HG02973 (cell line): ENCODE data around the gene NASP.
"Not testable (repeated sequence)": the region's sequence is repeated elsewhere in the genome, so short reads cannot be mapped to it uniquely, and the experiment has no call there.

Experiments
- ATAC-seq: cut with Tn5 transposase; IDR thresholded peaks from one replicate; pipeline ENCODE4 v1.9.1; 2021; ENCODE audit warnings: moderate library complexity; ENCODE audit not compliant: unreplicated experiment

The NASP gene

GRCh38 chr1:45569571-45569961 lies 14.3 kb upstream of the NASP start:
- ATAC-seq = no peak

- ATAC-seq = no peak
Observed at GRCh38 chr1:45569962-45570581, 13.8 kb upstream of the NASP start.

- ATAC-seq = no peak
Observed at GRCh38 chr1:45570631-45571030, 13.2 kb upstream of the NASP start.

- no peak for ATAC-seq
Observed at GRCh38 chr1:45573231-45573804, 10.5 kb upstream of the NASP start.

GRCh38 chr1:45574105-45574626 lies 9.7 kb upstream of the NASP start:
- ATAC-seq = no peak

- peak; percentile 69 for ATAC-seq
Observed at GRCh38 chr1:45583264-45583665, 576 bp upstream of the NASP start.

- ATAC-seq = peak; percentile 28
Observed at GRCh38 chr1:45584351-45585109, 689 bp downstream of the NASP start.

- no peak for ATAC-seq
Observed at GRCh38 chr1:45585110-45585426, 1.2 kb downstream of the NASP start.

GRCh38 chr1:45585496-45586075 lies 1.7 kb downstream of the NASP start:
- no peak for ATAC-seq

- no peak for ATAC-seq
Observed at GRCh38 chr1:45586769-45587168, 2.9 kb downstream of the NASP start.

GRCh38 chr1:45589861-45590260 lies 6.0 kb downstream of the NASP start:
- no peak for ATAC-seq

GRCh38 chr1:45594412-45594811 lies 10.6 kb downstream of the NASP start:
- no peak for ATAC-seq

GRCh38 chr1:45596765-45597164 lies 12.9 kb downstream of the NASP start:
- not testable (repeated sequence) for ATAC-seq

GRCh38 chr1:45604239-45604638 lies 20.4 kb downstream of the NASP start:
- no peak for ATAC-seq

GRCh38 chr1:45607404-45608074 lies 23.7 kb downstream of the NASP start:
- no peak for ATAC-seq

- no peak for ATAC-seq
Observed at GRCh38 chr1:45608175-45609156, 24.6 kb downstream of the NASP start.

- ATAC-seq = no peak
Observed at GRCh38 chr1:45610589-45611226, 26.9 kb downstream of the NASP start.

- ATAC-seq = no peak
Observed at GRCh38 chr1:45612941-45613579, 29.2 kb downstream of the NASP start.

GRCh38 chr1:45615885-45616284 lies 32.0 kb downstream of the NASP start:
- no peak for ATAC-seq
